H9 (cell line): Measurements from ENCODE around the gene FCSK. TPM values are rescaled to one million over a fixed set of nuclear protein-coding genes. Genes with fewer than 3 reads are reported as not detected.

Source experiments
- DNase-seq: peaks from one replicate; pipeline ENCODE4 v3.0.0-alpha.2; 2017
- H2AFZ ChIP-seq: one replicate; pipeline ENCODE4 v1.6.1; 2013; ENCODE audit warnings: mild to moderate bottlenecking, low read length, control low read depth, moderate library complexity
- H2AK5ac ChIP-seq: 2 replicates; pipeline ENCODE4 v1.6.1; 2013; ENCODE audit warnings: low read length, control low read depth, mixed read lengths; ENCODE audit not compliant: insufficient read length
- H2BK120ac ChIP-seq: one replicate; pipeline ENCODE4 v1.6.1; 2013; ENCODE audit warnings: low read depth, mild to moderate bottlenecking, low read length, control low read depth, inconsistent platforms; ENCODE audit not compliant: poor library complexity, severe bottlenecking
- H2BK12ac ChIP-seq: 2 replicates; pipeline ENCODE4 v1.6.1; 2013; ENCODE audit warnings: low read length, control low read depth, mixed read lengths, low read depth; ENCODE audit not compliant: insufficient read length
- H2BK15ac ChIP-seq: 2 replicates; pipeline ENCODE4 v1.6.1; 2013; ENCODE audit warnings: low read depth, low read length, control low read depth
- H2BK20ac ChIP-seq: one replicate; pipeline ENCODE4 v1.6.1; 2013; ENCODE audit warnings: low read depth, mild to moderate bottlenecking, low read length, control low read depth, inconsistent platforms; ENCODE audit not compliant: poor library complexity, severe bottlenecking
- H2BK5ac ChIP-seq: 2 replicates; pipeline ENCODE4 v1.6.1; 2013; ENCODE audit warnings: low read length, control low read depth, mixed read lengths; ENCODE audit not compliant: insufficient read length
- H3K14ac ChIP-seq: 2 replicates; pipeline ENCODE4 v1.6.1; 2013; ENCODE audit warnings: low read length, control low read depth; ENCODE audit not compliant: insufficient read depth
- H3K18ac ChIP-seq: 2 replicates; pipeline ENCODE4 v1.6.1; 2013; ENCODE audit warnings: low read depth, mild to moderate bottlenecking, mixed read lengths, low read length, control low read depth; ENCODE audit not compliant: insufficient read length
- H3K23ac ChIP-seq: 2 replicates; pipeline ENCODE4 v1.6.1; 2013; ENCODE audit warnings: low read length, control low read depth, mixed read lengths, low read depth; ENCODE audit not compliant: insufficient read length
- H3K23me2 ChIP-seq: 2 replicates; pipeline ENCODE4 v1.6.1; 2013; ENCODE audit warnings: low read depth, mild to moderate bottlenecking, mixed read lengths, low read length, control low read depth; ENCODE audit not compliant: insufficient read length, poor library complexity, severe bottlenecking
- H3K27ac ChIP-seq: 2 replicates; pipeline ENCODE4 v1.5.1; 2013; ENCODE audit warnings: low read length, control low read depth, mixed read lengths, low read depth; ENCODE audit not compliant: insufficient read length
- H3K27me3 ChIP-seq: 2 replicates; pipeline ENCODE4 v1.6.1; 2013; ENCODE audit warnings: low read length, control low read depth, inconsistent platforms; ENCODE audit not compliant: insufficient read depth
- H3K4ac ChIP-seq: 2 replicates; pipeline ENCODE4 v1.6.1; 2013; ENCODE audit warnings: low read depth, mild to moderate bottlenecking, control low read depth, inconsistent platforms, low read length, moderate library complexity
- H3K4me1 ChIP-seq: 2 replicates; pipeline ENCODE4 v1.6.1; 2013; ENCODE audit warnings: low read length, control low read depth, inconsistent platforms; ENCODE audit not compliant: insufficient read depth
- H3K4me2 ChIP-seq: 2 replicates; pipeline ENCODE4 v1.6.1; 2013; ENCODE audit warnings: low read length, control low read depth, mixed read lengths; ENCODE audit not compliant: insufficient read length, insufficient read depth
- H3K56ac ChIP-seq: 2 replicates; pipeline ENCODE4 v1.6.1; 2013; ENCODE audit warnings: low read depth, mild to moderate bottlenecking, mixed read lengths, low read length, control low read depth; ENCODE audit not compliant: insufficient read length
- H3K79me1 ChIP-seq: 2 replicates; pipeline ENCODE4 v1.6.1; 2013; ENCODE audit warnings: low read depth, mild to moderate bottlenecking, moderate library complexity, low read length, control low read depth, inconsistent platforms; ENCODE audit not compliant: insufficient read depth, poor library complexity, severe bottlenecking
- H3K79me2 ChIP-seq: 2 replicates; pipeline ENCODE4 v1.6.1; 2013; ENCODE audit warnings: low read length, control low read depth, inconsistent platforms; ENCODE audit not compliant: insufficient read depth
- H3K9ac ChIP-seq: 2 replicates; pipeline ENCODE4 v1.6.1; 2013; ENCODE audit warnings: low read length, control low read depth, mixed read lengths; ENCODE audit not compliant: insufficient read length; ENCODE audit errors: extremely low read depth
- H3K9me3 ChIP-seq: one replicate; pipeline ENCODE4 v1.6.1; 2013; ENCODE audit warnings: low read depth, low read length, inconsistent platforms; ENCODE audit not compliant: control insufficient read depth
- H3T11ph ChIP-seq: one replicate; pipeline ENCODE4 v1.6.1; 2013; ENCODE audit warnings: mild to moderate bottlenecking, low read length, control low read depth, inconsistent platforms
- H4K20me1 ChIP-seq: one replicate; pipeline ENCODE4 v1.6.1; 2013; ENCODE audit not compliant: control insufficient read depth, insufficient read length, insufficient read depth
- H4K5ac ChIP-seq: 2 replicates; pipeline ENCODE4 v1.6.1; 2013; ENCODE audit warnings: low read depth, mild to moderate bottlenecking, mixed read lengths, low read length, control low read depth; ENCODE audit not compliant: insufficient read length
- H4K8ac ChIP-seq: replicated peaks from 2 replicates; pipeline ENCODE4 v1.6.1; 2013; ENCODE audit warnings: low read length, control low read depth, mixed read lengths, low read depth; ENCODE audit not compliant: insufficient read length
- H4K91ac ChIP-seq: 2 replicates; pipeline ENCODE4 v1.6.1; 2013; ENCODE audit warnings: low read depth, mild to moderate bottlenecking, moderate library complexity, mixed read lengths, low read length, control low read depth; ENCODE audit not compliant: insufficient read length
- H3K27ac Mint-ChIP-seq, 3 experiments: 2 replicates in 2 of 3; 3 replicates in 1 of 3; pipeline ENCODE4 v1.8.0; 2020 to 2021; ENCODE audit warnings: mixed read lengths in 3 of 3, mild to moderate bottlenecking in 1 of 3, moderate library complexity in 1 of 3
- H3K27me3 Mint-ChIP-seq: 2 replicates; pipeline ENCODE4 v1.8.0; 2021; ENCODE audit warnings: low read depth, mild to moderate bottlenecking, moderate library complexity, mixed read lengths
- H3K36me3 Mint-ChIP-seq, 3 experiments: 2 replicates in 2 of 3; 3 replicates in 1 of 3; pipeline ENCODE4 v1.8.0; 2020 to 2021; ENCODE audit warnings: low read depth in 3 of 3, mixed read lengths in 3 of 3; ENCODE audit not compliant: insufficient read depth in 1 of 3
- H3K4me1 Mint-ChIP-seq, 2 experiments: 2 replicates each; pipeline ENCODE4 v1.8.0; 2020; ENCODE audit warnings: mixed read lengths in 2 of 2
- H3K4me3 Mint-ChIP-seq, 2 experiments: 2 replicates in 1 of 2; 3 replicates in 1 of 2; pipeline ENCODE4 v1.8.0; 2020 to 2021; ENCODE audit warnings: mild to moderate bottlenecking in 2 of 2, mixed read lengths in 2 of 2, moderate library complexity in 1 of 2
- H3K9me3 Mint-ChIP-seq, 2 experiments: 2 replicates in 1 of 2; 3 replicates in 1 of 2; pipeline ENCODE4 v1.8.0; 2020; ENCODE audit warnings: mild to moderate bottlenecking in 2 of 2, mixed read lengths in 2 of 2, moderate library complexity in 1 of 2
- WGBS: extraction: QIAGEN DNeasy Blood & Tissue Kit; methylation state at CpG from one replicate; pipeline ENCODE4 v1.1.7; 2013; ENCODE audit warnings: missing lambda C conversion rate, low lambda C conversion rate, mixed read lengths; ENCODE audit not compliant: insufficient read length; ENCODE audit errors: extremely low coverage; 5-methylcytosine and 5-hydroxymethylcytosine counted together
- total RNA-seq: library from RNA; stranded (reverse); gene quantifications from 2 replicates; pipeline ENCODE4 v1.2.1, GENCODE V29; 2021
- TF ChIP-seq, protein P1 (sequence below): fragments of 200-600 bp; sonication (generic); conservative IDR thresholded peaks from 3 replicates; pipeline ENCODE4 v1.8.0; 2021; ENCODE audit warnings: antibody characterized with exemption, mild to moderate bottlenecking

FCSK gene
- total RNA-seq, 1 experiment from 2014 or later, result 6.5 TPM

DNA sequence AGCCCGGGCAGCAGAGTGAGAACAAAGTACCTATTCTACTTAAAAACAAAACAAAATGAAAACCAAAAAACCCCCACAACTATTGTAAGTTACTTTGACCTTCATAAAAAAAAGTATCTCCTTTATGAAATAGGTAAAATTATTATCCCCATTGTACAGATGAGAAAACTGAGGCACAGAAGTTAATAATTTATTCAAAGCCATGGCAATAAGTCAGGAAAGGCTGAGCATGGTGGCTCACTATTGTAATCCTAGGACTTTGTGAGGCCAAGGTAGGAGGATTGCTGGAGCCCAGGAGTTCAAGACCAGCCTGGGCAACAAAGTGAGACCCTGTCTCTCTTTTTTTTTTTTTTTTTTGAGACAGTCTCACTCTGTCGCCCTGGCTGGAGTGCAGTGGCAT lies 30.5 kb downstream of the FCSK start:
- H4K91ac ChIP-seq, result no peak overlapping the region
- Mint-ChIP-seq H3K27me3 (no peaks in the 10 kb centered on the region), H3K27ac (no peak overlapping the region; a peak in 1 of 7 replicates), H3K4me1 (no peaks in the 10 kb centered on the region), H3K4me3 (no peak overlapping the region), H3K36me3 (peaks cover 5 to 41% (median 37%) of the 10 kb centered on the region in 3 experiments; a peak in 6 of 7 replicates), H3K9me3 (no peaks in the 10 kb centered on the region)
- no peak overlapping the region for H2BK5ac ChIP-seq
- no peaks in the 10 kb centered on the region for H3K27me3 ChIP-seq
- no peak overlapping the region for H3K18ac ChIP-seq
- H3K23ac ChIP-seq, result no peak overlapping the region
- H3K4ac ChIP-seq, result no peak overlapping the region
- no peak for DNase-seq
- H3K27ac ChIP-seq, result no peak overlapping the region
- no peaks in the 10 kb centered on the region for H3K4me1 ChIP-seq
- H3K79me2 ChIP-seq, result no peaks in the 10 kb centered on the region
- H4K5ac ChIP-seq, result no peak overlapping the region
- H2BK20ac ChIP-seq, result no peak overlapping the region
- no peak overlapping the region for H4K8ac ChIP-seq
- no peaks in the 10 kb centered on the region for H4K20me1 ChIP-seq
- no peak overlapping the region for H3K56ac ChIP-seq
- no CpG with 5 or more reads among the region's 2 CpGs for WGBS
- no peaks in the 10 kb centered on the region for H3K23me2 ChIP-seq
- no peak overlapping the region for H3T11ph ChIP-seq
- H3K14ac ChIP-seq, result no peak overlapping the region
- no peaks in the 10 kb centered on the region for H3K9me3 ChIP-seq
- TF ChIP-seq, protein P1, sequence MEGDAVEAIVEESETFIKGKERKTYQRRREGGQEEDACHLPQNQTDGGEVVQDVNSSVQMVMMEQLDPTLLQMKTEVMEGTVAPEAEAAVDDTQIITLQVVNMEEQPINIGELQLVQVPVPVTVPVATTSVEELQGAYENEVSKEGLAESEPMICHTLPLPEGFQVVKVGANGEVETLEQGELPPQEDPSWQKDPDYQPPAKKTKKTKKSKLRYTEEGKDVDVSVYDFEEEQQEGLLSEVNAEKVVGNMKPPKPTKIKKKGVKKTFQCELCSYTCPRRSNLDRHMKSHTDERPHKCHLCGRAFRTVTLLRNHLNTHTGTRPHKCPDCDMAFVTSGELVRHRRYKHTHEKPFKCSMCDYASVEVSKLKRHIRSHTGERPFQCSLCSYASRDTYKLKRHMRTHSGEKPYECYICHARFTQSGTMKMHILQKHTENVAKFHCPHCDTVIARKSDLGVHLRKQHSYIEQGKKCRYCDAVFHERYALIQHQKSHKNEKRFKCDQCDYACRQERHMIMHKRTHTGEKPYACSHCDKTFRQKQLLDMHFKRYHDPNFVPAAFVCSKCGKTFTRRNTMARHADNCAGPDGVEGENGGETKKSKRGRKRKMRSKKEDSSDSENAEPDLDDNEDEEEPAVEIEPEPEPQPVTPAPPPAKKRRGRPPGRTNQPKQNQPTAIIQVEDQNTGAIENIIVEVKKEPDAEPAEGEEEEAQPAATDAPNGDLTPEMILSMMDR, result no peak
- no peak overlapping the region for H3K4me2 ChIP-seq
- H2AFZ ChIP-seq, result no peak overlapping the region
- H2BK12ac ChIP-seq, result no peak overlapping the region
- no peaks in the 10 kb centered on the region for H3K79me1 ChIP-seq
- no peak overlapping the region for H3K9ac ChIP-seq
- H2AK5ac ChIP-seq, result no peak overlapping the region
- no peak overlapping the region for H2BK120ac ChIP-seq
- H2BK15ac ChIP-seq, result no peak overlapping the region
